NCI-H146 treated with DMSO at 0.1 percent for 48 hours (cell line): ENCODE data around the gene GLT8D2.

ENCODE experiments used
- DNase-seq: peaks from one replicate; lab custom pipeline; 2025; ENCODE audit not compliant: unreplicated experiment; lab: John Stamatoyannopoulos, UW

Gene GLT8D2

GRCh38 chr12:104049903-104050356, at the start of gene GLT8D2:
Gene GLT8D2, minus strand, starts transcription at chr12:104050187. Its CDS starts 30,539 bp downstream, at chr12:104019648.
- no peak for DNase-seq

- DNase-seq, result no peak
These were observed 48.0 kb upstream of the GLT8D2 start for GRCh38 chr12:104097954-104098353.

GRCh38 chr12:104095289-104095688, 45.3 kb upstream of the GLT8D2 start:
- DNase-seq, result no peak

- DNase-seq, result no peak
These were observed 44.3 kb upstream of the GLT8D2 start for GRCh38 chr12:104094284-104094683.

- DNase-seq, result no peak
These were observed 41.1 kb upstream of the GLT8D2 start for GRCh38 chr12:104091136-104091535.

- no peak for DNase-seq
These were observed 40.7 kb upstream of the GLT8D2 start for GRCh38 chr12:104090685-104091084.

- no peak for DNase-seq
These were observed 33.9 kb upstream of the GLT8D2 start for GRCh38 chr12:104083769-104084475.

GRCh38 chr12:104080764-104081163, 30.8 kb upstream of the GLT8D2 start:
- DNase-seq, result no peak

- DNase-seq, result no peak
These were observed 29.0 kb upstream of the GLT8D2 start for GRCh38 chr12:104079024-104079423.

- DNase-seq, result no peak
These were observed 23.7 kb upstream of the GLT8D2 start for GRCh38 chr12:104073699-104074098.

GRCh38 chr12:104072099-104072498, 22.1 kb upstream of the GLT8D2 start:
- no peak for DNase-seq

- DNase-seq, result no peak
These were observed 14.9 kb upstream of the GLT8D2 start for GRCh38 chr12:104064842-104065427.

GRCh38 chr12:104064031-104064841, 14.2 kb upstream of the GLT8D2 start, which contains the start of gene HCFC2:
Gene HCFC2, plus strand, starts transcription at chr12:104064531. Its CDS starts 30 bp downstream, at chr12:104064561.
- peak; percentile 76 for DNase-seq

GRCh38 chr12:104063712-104064030, 13.7 kb upstream of the GLT8D2 start:
- no peak for DNase-seq

GRCh38 chr12:104060791-104061190, 10.8 kb upstream of the GLT8D2 start:
- DNase-seq, result no peak

GRCh38 chr12:104059963-104060362, 10.0 kb upstream of the GLT8D2 start:
- DNase-seq, result no peak

- DNase-seq, result no peak
These were observed 8.8 kb upstream of the GLT8D2 start for GRCh38 chr12:104058802-104059201.

GRCh38 chr12:104057771-104058197, 7.8 kb upstream of the GLT8D2 start:
- peak; percentile 16 for DNase-seq

- peak; percentile 32 for DNase-seq
These were observed 6.5 kb upstream of the GLT8D2 start for GRCh38 chr12:104056419-104056972.

- DNase-seq, result peak; percentile 63
These were observed 5.8 kb upstream of the GLT8D2 start for GRCh38 chr12:104055686-104056388.
